SH-SY5Y (cell line): Measurements from ENCODE around the gene ATG2B.

Experiments used
- GATA2 ChIP-seq: IDR thresholded peaks from 2 replicates; pipeline ENCODE4 v1.6.1; 2011; ENCODE audit warnings: mild to moderate bottlenecking, low read depth, low read length
- GATA3 ChIP-seq: IDR thresholded peaks from 2 replicates; pipeline ENCODE4 v1.6.1; 2011; ENCODE audit warnings: low read depth, mild to moderate bottlenecking, low read length, moderate library complexity

DNA sequence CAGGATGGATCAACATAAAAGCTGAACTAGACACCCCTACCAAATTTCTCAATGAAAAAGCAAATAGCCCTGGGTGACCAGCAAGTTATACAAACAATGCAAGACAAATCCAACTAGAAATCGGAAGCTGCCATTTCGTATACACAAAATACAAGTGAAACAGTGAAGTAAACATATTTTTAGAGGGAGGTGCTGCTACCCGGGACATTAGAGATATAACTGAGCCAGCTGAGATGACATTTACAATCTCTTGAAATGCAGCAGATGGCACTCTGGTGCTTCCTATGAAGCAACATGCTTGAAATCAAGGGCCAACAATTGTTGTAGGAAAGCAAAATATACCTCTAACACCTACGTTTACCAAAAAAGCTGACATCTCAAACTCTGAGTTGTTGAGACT lies 81.7 kb downstream of the ATG2B start:
- no peak for TF ChIP-seq GATA2
- no peak for TF ChIP-seq GATA3
